HEK293 (cell line): Measurements from ENCODE around the gene FOXO3.

Experiments used
- CTCF ChIA-PET: fragments of 350-600 bp; formaldehyde crosslinking; extraction: SDS; loops from one replicate; lab custom pipeline; 2021; ENCODE audit warnings: antibody characterized with exemption; lab: Yijun Ruan, JAX
- POLR2A ChIA-PET: fragments of 300-600 bp; formaldehyde crosslinking; extraction: SDS; loops from one replicate; lab custom pipeline; 2020; ENCODE audit warnings: antibody characterized with exemption, inconsistent platforms; lab: Yijun Ruan, JAX
- H3K27ac ChIP-seq: fragments of 200-500 bp; sonication (Bioruptor generic); 2 replicates; pipeline ENCODE4 v1.5.1; 2014; ENCODE audit warnings: low read depth, low read length, control low read depth, inconsistent platforms; ENCODE audit errors: extremely low read depth
- H3K36me3 ChIP-seq, 2 experiments: fragments of 200-500 bp in 1 of 2; sonication (Bioruptor generic) in 1 of 2; 1 replicate in 1 of 2; 2 replicates in 1 of 2; pipeline ENCODE4 v1.5.1; 2014 to 2017; ENCODE audit warnings: inconsistent platforms in 2 of 2, low read length in 2 of 2; ENCODE audit not compliant: control insufficient read depth in 2 of 2, insufficient read depth in 1 of 2
- H3K4me1 ChIP-seq: fragments of 200-500 bp; sonication (Bioruptor generic); 2 replicates; pipeline ENCODE4 v1.5.1; 2014; ENCODE audit warnings: mild to moderate bottlenecking, low read length, inconsistent platforms; ENCODE audit not compliant: control insufficient read depth, insufficient read depth
- H3K4me3 ChIP-seq: 2 replicates; pipeline ENCODE4 v1.5.1; 2011; ENCODE audit warnings: low read depth, mild to moderate bottlenecking, control low read depth, low read length, moderate library complexity
- H3K9me3 ChIP-seq: fragments of 200-500 bp; sonication (Bioruptor generic); 2 replicates; pipeline ENCODE4 v1.5.1; 2014; ENCODE audit warnings: low read depth, low read length, inconsistent platforms; ENCODE audit not compliant: control insufficient read depth, insufficient read depth
- FEZF1 ChIP-seq: fragments of 450-650 bp; formaldehyde crosslinking; IDR thresholded peaks from 2 replicates; pipeline ENCODE4 v1.5.1; 2016; ENCODE audit warnings: missing biosample characterization, missing genetic modification characterization
- GLIS1 ChIP-seq: fragments of 450-650 bp; formaldehyde crosslinking; IDR thresholded peaks from 2 replicates; pipeline ENCODE4 v1.5.1; 2016; ENCODE audit warnings: missing biosample characterization, missing genetic modification characterization
- HIC1 ChIP-seq: fragments of 450-650 bp; formaldehyde crosslinking; IDR thresholded peaks from 2 replicates; pipeline ENCODE4 v1.5.1; 2016; ENCODE audit warnings: missing biosample characterization, missing genetic modification characterization
- HOXA7 ChIP-seq: sonication (generic); formaldehyde crosslinking; IDR thresholded peaks from 2 replicates; pipeline ENCODE4 v1.8.1; 2022; ENCODE audit warnings: missing genetic modification reagents, borderline replicate concordance
- HOXD13 ChIP-seq: sonication (generic); formaldehyde crosslinking; IDR thresholded peaks from 2 replicates; pipeline ENCODE4 v1.8.0; 2022; ENCODE audit warnings: missing genetic modification reagents, borderline replicate concordance
- KLF10 ChIP-seq: fragments of 450-650 bp; IDR thresholded peaks from 2 replicates; pipeline ENCODE4 v1.5.1; 2018; ENCODE audit warnings: missing biosample characterization, mild to moderate bottlenecking, missing genetic modification characterization
- KLF9 ChIP-seq: fragments of 450-650 bp; formaldehyde crosslinking; IDR thresholded peaks from 2 replicates; pipeline ENCODE4 v1.5.1; 2016; ENCODE audit warnings: missing biosample characterization, missing genetic modification characterization, low read depth
- PRDM10 ChIP-seq: fragments of 450-650 bp; formaldehyde crosslinking; IDR thresholded peaks from 2 replicates; pipeline ENCODE4 v1.5.1; 2016; ENCODE audit warnings: missing biosample characterization, missing genetic modification characterization
- TRIM28 ChIP-seq: IDR thresholded peaks from 2 replicates; pipeline ENCODE4 v1.6.1; 2011; ENCODE audit warnings: low read length, control low read depth, borderline replicate concordance
- YY1 ChIP-seq: fragments of 450-650 bp; formaldehyde crosslinking; IDR thresholded peaks from 2 replicates; pipeline ENCODE4 v1.5.1; 2018; ENCODE audit warnings: missing biosample characterization, missing genetic modification characterization
- ZBTB11 ChIP-seq: fragments of 450-650 bp; formaldehyde crosslinking; conservative IDR thresholded peaks from 2 replicates; pipeline ENCODE4 v1.5.1; 2016; ENCODE audit warnings: low read depth, missing biosample characterization, missing genetic modification characterization
- ZBTB17 ChIP-seq: fragments of 450-650 bp; formaldehyde crosslinking; IDR thresholded peaks from 2 replicates; pipeline ENCODE4 v1.5.1; 2016; ENCODE audit warnings: missing biosample characterization, missing genetic modification characterization
- ZEB2 ChIP-seq: fragments of 450-650 bp; formaldehyde crosslinking; IDR thresholded peaks from 2 replicates; pipeline ENCODE4 v1.5.1; 2016; ENCODE audit warnings: missing biosample characterization, missing genetic modification characterization
- ZFP37 ChIP-seq: fragments of 450-650 bp; formaldehyde crosslinking; IDR thresholded peaks from 2 replicates; pipeline ENCODE4 v1.5.1; 2016; ENCODE audit warnings: missing biosample characterization, missing genetic modification characterization
- ZNF10 ChIP-seq: fragments of 450-650 bp; formaldehyde crosslinking; IDR thresholded peaks from 2 replicates; pipeline ENCODE4 v1.5.1; 2017; ENCODE audit warnings: missing biosample characterization, missing genetic modification characterization
- ZNF132 ChIP-seq: fragments of 450-650 bp; formaldehyde crosslinking; IDR thresholded peaks from 2 replicates; pipeline ENCODE4 v1.5.1; 2017; ENCODE audit warnings: missing biosample characterization, missing genetic modification characterization, borderline replicate concordance
- ZNF23 ChIP-seq: fragments of 450-650 bp; formaldehyde crosslinking; IDR thresholded peaks from 2 replicates; pipeline ENCODE4 v1.5.1; 2016; ENCODE audit warnings: missing biosample characterization, missing genetic modification characterization, borderline replicate concordance
- ZNF302 ChIP-seq: fragments of 450-650 bp; formaldehyde crosslinking; IDR thresholded peaks from 2 replicates; pipeline ENCODE4 v1.5.1; 2016; ENCODE audit warnings: missing biosample characterization, missing genetic modification characterization, low read depth
- ZNF600 ChIP-seq: fragments of 450-650 bp; formaldehyde crosslinking; IDR thresholded peaks from 2 replicates; pipeline ENCODE4 v1.5.1; 2016; ENCODE audit warnings: missing biosample characterization, missing genetic modification characterization
- ZNF610 ChIP-seq: fragments of 450-650 bp; formaldehyde crosslinking; IDR thresholded peaks from 2 replicates; pipeline ENCODE4 v1.5.1; 2016; ENCODE audit warnings: missing biosample characterization, missing genetic modification characterization, borderline replicate concordance
- ZNF629 ChIP-seq: fragments of 450-650 bp; formaldehyde crosslinking; IDR thresholded peaks from 2 replicates; pipeline ENCODE4 v1.5.1; 2017; ENCODE audit warnings: missing biosample characterization, missing genetic modification characterization
- ZNF792 ChIP-seq: fragments of 450-650 bp; formaldehyde crosslinking; IDR thresholded peaks from 2 replicates; pipeline ENCODE4 v1.5.1; 2016; ENCODE audit warnings: missing biosample characterization, missing genetic modification characterization
- ZXDB ChIP-seq: fragments of 450-650 bp; formaldehyde crosslinking; IDR thresholded peaks from 2 replicates; pipeline ENCODE4 v1.5.1; 2016; ENCODE audit warnings: missing biosample characterization, missing genetic modification characterization
- TF ChIP-seq, protein P1 (sequence below): fragments of 450-650 bp; formaldehyde crosslinking; IDR thresholded peaks from 2 replicates; pipeline ENCODE4 v1.5.1; 2017; ENCODE audit warnings: missing biosample characterization, missing genetic modification characterization
- TF ChIP-seq, protein P2 (sequence below): fragments of 450-650 bp; formaldehyde crosslinking; IDR thresholded peaks from 2 replicates; pipeline ENCODE4 v1.5.1; 2016; ENCODE audit warnings: missing biosample characterization, missing genetic modification characterization

The FOXO3 gene

GRCh38 chr6:108560463-108561308, at the start of gene FOXO3:
TSS of gene FOXO3 (plus strand) at chr6:108560917. CDS start at chr6:108561209, 292 bp downstream.
- Histone ChIP-seq H3K4me1 (peaks cover 24% of the 10 kb centered on the region), H3K36me3 (peaks cover 0 to 6% of the 10 kb centered on the region in 2 experiments; a peak in 1 of 3 replicates), H3K27ac (peak within 1 kb of the TSS; percentile 100), H3K4me3 (peak within 1 kb of the TSS; percentile 86), H3K9me3 (no peaks in the 10 kb centered on the region)
- CTCF ChIA-PET = interaction anchor here (0.5 to 1.0 kb wide), 3 partner anchors 20 to 276 kb away, joined by 3 read pairs; no protein-coding TSS in a partner anchor
- POLR2A ChIA-PET = interaction anchor here (0.5 to 3.2 kb wide), 36 partner anchors 10 to 822 kb away, joined by 3 to 24 read pairs (median 4); partner anchors contain the start of genes ARMC2, CD164, CEP57L1 and SEC63
- TF ChIP-seq ZBTB17 (tag by site-specific recombination) = peak; percentile 68
- peak; percentile 92 for TF ChIP-seq PRDM10
- TF ChIP-seq ZNF132 (tag by site-specific recombination) = no peak
- TF ChIP-seq ZFP37 (tag by site-specific recombination) = peak; percentile 11
- peak; percentile 64; the same call in 1 of the 2 replicates for TF ChIP-seq HIC1
- no peak for TF ChIP-seq ZNF23 (tag by site-specific recombination)
- peak; percentile 74 for TF ChIP-seq ZNF610 (tag by site-specific recombination)
- TF ChIP-seq, protein P1, sequence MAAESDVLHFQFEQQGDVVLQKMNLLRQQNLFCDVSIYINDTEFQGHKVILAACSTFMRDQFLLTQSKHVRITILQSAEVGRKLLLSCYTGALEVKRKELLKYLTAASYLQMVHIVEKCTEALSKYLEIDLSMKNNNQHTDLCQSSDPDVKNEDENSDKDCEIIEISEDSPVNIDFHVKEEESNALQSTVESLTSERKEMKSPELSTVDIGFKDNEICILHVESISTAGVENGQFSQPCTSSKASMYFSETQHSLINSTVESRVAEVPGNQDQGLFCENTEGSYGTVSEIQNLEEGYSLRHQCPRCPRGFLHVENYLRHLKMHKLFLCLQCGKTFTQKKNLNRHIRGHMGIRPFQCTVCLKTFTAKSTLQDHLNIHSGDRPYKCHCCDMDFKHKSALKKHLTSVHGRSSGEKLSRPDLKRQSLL (tag by site-specific recombination) = peak; percentile 87
- no peak for TF ChIP-seq HOXA7 (CRISPR knock-in tag)
- TF ChIP-seq HOXD13 (CRISPR knock-in tag) = no peak
- TF ChIP-seq TRIM28 = no peak
- no peak for TF ChIP-seq FEZF1 (tag by site-specific recombination)
- peak; percentile 67; the same call in 1 of the 2 replicates for TF ChIP-seq ZNF629
- 0 out of 2 replicates have a peak, but pooled peaks have one; percentile 54 for TF ChIP-seq ZNF600
- TF ChIP-seq GLIS1 = peak; percentile 86
- TF ChIP-seq YY1 (tag by site-specific recombination) = no peak
- TF ChIP-seq ZEB2 = peak; percentile 92
- no peak for TF ChIP-seq ZBTB11 (tag by site-specific recombination)
- TF ChIP-seq, protein P2, sequence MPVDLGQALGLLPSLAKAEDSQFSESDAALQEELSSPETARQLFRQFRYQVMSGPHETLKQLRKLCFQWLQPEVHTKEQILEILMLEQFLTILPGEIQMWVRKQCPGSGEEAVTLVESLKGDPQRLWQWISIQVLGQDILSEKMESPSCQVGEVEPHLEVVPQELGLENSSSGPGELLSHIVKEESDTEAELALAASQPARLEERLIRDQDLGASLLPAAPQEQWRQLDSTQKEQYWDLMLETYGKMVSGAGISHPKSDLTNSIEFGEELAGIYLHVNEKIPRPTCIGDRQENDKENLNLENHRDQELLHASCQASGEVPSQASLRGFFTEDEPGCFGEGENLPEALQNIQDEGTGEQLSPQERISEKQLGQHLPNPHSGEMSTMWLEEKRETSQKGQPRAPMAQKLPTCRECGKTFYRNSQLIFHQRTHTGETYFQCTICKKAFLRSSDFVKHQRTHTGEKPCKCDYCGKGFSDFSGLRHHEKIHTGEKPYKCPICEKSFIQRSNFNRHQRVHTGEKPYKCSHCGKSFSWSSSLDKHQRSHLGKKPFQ (tag by site-specific recombination) = no peak
- no peak for TF ChIP-seq ZNF792
- TF ChIP-seq KLF9 (tag by site-specific recombination) = peak; percentile 25
- peak; percentile 74 for TF ChIP-seq KLF10 (tag by site-specific recombination)
- no peak for TF ChIP-seq ZNF10 (tag by site-specific recombination)
- TF ChIP-seq ZXDB (tag by site-specific recombination) = peak; percentile 65; the same call in 1 of the 2 replicates
- no peak for TF ChIP-seq ZNF302 (tag by site-specific recombination)
